IMR-90 (cell line): Measurements from ENCODE around the gene MAP3K7CL. TPM values are rescaled to one million over a fixed set of nuclear protein-coding genes. Genes with fewer than 3 reads are reported as not detected.

Experiments used
- ATAC-seq: fragments of 200-7000 bp; cut with Tn5 transposase; 2 replicates; pipeline ENCODE4 v1.9.1; 2020; ENCODE audit warnings: low read depth, mild to moderate bottlenecking, moderate library complexity
- BruUV-seq: library from RNA; stranded (reverse); fragments of 400-500 nt; replicated peaks from 2 replicates; lab custom pipeline; 2021; lab: Mats Ljungman, UMichigan
- CTCF ChIA-PET: fragments of 300-600 bp; formaldehyde crosslinking; extraction: SDS; loops from one replicate; lab custom pipeline; 2021; ENCODE audit warnings: antibody characterized with exemption; lab: Yijun Ruan, JAX
- POLR2A ChIA-PET: fragments of 300-600 bp; sonication (Branson Sonifier 250); formaldehyde crosslinking; loops from one replicate; lab custom pipeline; 2022; ENCODE audit warnings: antibody characterized with exemption; ENCODE audit not compliant: unreplicated experiment; lab: Charles Lee
- DNase-seq: peaks from one replicate; pipeline ENCODE4 v3.0.0; 2013
- H2AFZ ChIP-seq: replicated peaks from 2 replicates; pipeline ENCODE3; 2013; ENCODE audit warnings: low read length, mild to moderate bottlenecking; ENCODE audit not compliant: poor library complexity
- H2AK5ac ChIP-seq: 2 replicates; pipeline ENCODE4 v1.6.1; 2013; ENCODE audit warnings: low read depth, low read length, inconsistent platforms
- H2AK9ac ChIP-seq: replicated peaks from 2 replicates; pipeline ENCODE3; 2013; ENCODE audit warnings: mild to moderate bottlenecking, low read depth, low read length, moderate library complexity; ENCODE audit not compliant: poor library complexity
- H2BK120ac ChIP-seq: 2 replicates; pipeline ENCODE4 v1.6.1; 2013; ENCODE audit warnings: low read depth, low read length, inconsistent platforms
- H2BK15ac ChIP-seq: 3 replicates; pipeline ENCODE4 v1.6.1; 2013; ENCODE audit warnings: low read depth, low read length, inconsistent platforms
- H2BK20ac ChIP-seq: 2 replicates; pipeline ENCODE4 v1.6.1; 2013; ENCODE audit warnings: low read depth, mild to moderate bottlenecking, inconsistent platforms, low read length, moderate library complexity
- H2BK5ac ChIP-seq: 2 replicates; pipeline ENCODE4 v1.6.1; 2013; ENCODE audit warnings: mild to moderate bottlenecking, low read depth, low read length, inconsistent platforms; ENCODE audit not compliant: poor library complexity, severe bottlenecking
- H3K14ac ChIP-seq: replicated peaks from 2 replicates; pipeline ENCODE4 v1.6.1; 2013; ENCODE audit warnings: low read depth, low read length, inconsistent platforms
- H3K18ac ChIP-seq: 2 replicates; pipeline ENCODE4 v1.6.1; 2013; ENCODE audit warnings: low read depth, low read length, control low read depth
- H3K23ac ChIP-seq: 2 replicates; pipeline ENCODE4 v1.6.1; 2013; ENCODE audit warnings: low read depth, low read length, inconsistent platforms
- H3K27ac ChIP-seq: 2 replicates; pipeline ENCODE4 v1.5.1; 2013; ENCODE audit warnings: mild to moderate bottlenecking, control low read depth, low read length; ENCODE audit not compliant: insufficient read depth
- H3K27me3 ChIP-seq: 2 replicates; pipeline ENCODE4 v1.6.1; 2013; ENCODE audit warnings: low read length; ENCODE audit not compliant: control insufficient read depth, insufficient read depth
- H3K36me3 ChIP-seq: 2 replicates; pipeline ENCODE4 v1.6.1; 2013; ENCODE audit warnings: low read length, mixed read lengths; ENCODE audit not compliant: control insufficient read depth, insufficient read depth
- H3K4ac ChIP-seq: 2 replicates; pipeline ENCODE4 v1.6.1; 2013; ENCODE audit warnings: low read depth, low read length, inconsistent platforms
- H3K4me1 ChIP-seq: 2 replicates; pipeline ENCODE4 v1.6.1; 2013; ENCODE audit warnings: low read length, mixed read lengths; ENCODE audit not compliant: control insufficient read depth, insufficient read depth
- H3K4me2 ChIP-seq: 2 replicates; pipeline ENCODE4 v1.6.1; 2013; ENCODE audit warnings: low read depth, mild to moderate bottlenecking, control low read depth, low read length, moderate library complexity
- H3K4me3 ChIP-seq: 2 replicates; pipeline ENCODE4 v1.5.1; 2013; ENCODE audit warnings: low read depth, mild to moderate bottlenecking, control low read depth, low read length, moderate library complexity; ENCODE audit not compliant: insufficient read depth
- H3K56ac ChIP-seq: 2 replicates; pipeline ENCODE4 v1.6.1; 2013; ENCODE audit warnings: low read length, inconsistent platforms; ENCODE audit not compliant: insufficient read depth; ENCODE audit errors: extremely low read depth
- H3K79me1 ChIP-seq, 2 experiments: 2 replicates each; pipeline ENCODE4 v1.6.1; 2013; ENCODE audit warnings: low read length in 2 of 2, inconsistent platforms in 1 of 2, low read depth in 1 of 2
- H3K9ac ChIP-seq: 2 replicates; pipeline ENCODE4 v1.6.1; 2013; ENCODE audit warnings: low read depth, low read length, control low read depth
- H3K9me1 ChIP-seq: 2 replicates; pipeline ENCODE4 v1.6.1; 2013; ENCODE audit warnings: low read length, inconsistent platforms; ENCODE audit not compliant: insufficient read depth
- H3K9me3 ChIP-seq: 2 replicates; pipeline ENCODE4 v1.6.1; 2013; ENCODE audit warnings: low read length; ENCODE audit not compliant: control insufficient read depth, insufficient read depth
- H4K20me1 ChIP-seq: 2 replicates; pipeline ENCODE4 v1.6.1; 2013; ENCODE audit warnings: low read length, inconsistent platforms; ENCODE audit not compliant: insufficient read depth
- H4K5ac ChIP-seq: 2 replicates; pipeline ENCODE4 v1.6.1; 2013; ENCODE audit warnings: mild to moderate bottlenecking, low read depth, low read length, control low read depth
- H4K8ac ChIP-seq, 2 experiments: 2 replicates each; pipeline ENCODE4 v1.6.1; 2013; ENCODE audit warnings: low read depth in 2 of 2, low read length in 2 of 2, control low read depth in 1 of 2, inconsistent platforms in 1 of 2
- H4K91ac ChIP-seq: 2 replicates; pipeline ENCODE4 v1.6.1; 2013; ENCODE audit warnings: low read depth, low read length, inconsistent platforms; ENCODE audit not compliant: insufficient read depth
- CEBPB ChIP-seq: IDR thresholded peaks from 2 replicates; pipeline ENCODE4 v1.6.1; 2012; ENCODE audit warnings: low read depth, low read length, improper control_type of control experiment
- FOS ChIP-seq: fragments of 150-350 bp; IDR thresholded peaks from 2 replicates; pipeline ENCODE4 v1.6.1; 2016; ENCODE audit warnings: low read depth, low read length
- NFE2L2 ChIP-seq: fragments of 150-350 bp; IDR thresholded peaks from 2 replicates; pipeline ENCODE4 v1.6.1; 2016; ENCODE audit warnings: low read depth, mild to moderate bottlenecking, low read length
- POLR2A ChIP-seq: IDR thresholded peaks from 2 replicates; pipeline ENCODE4 v1.6.1; 2012; ENCODE audit warnings: mild to moderate bottlenecking, low read depth, low read length
- WGBS, 2 experiments: methylation state at CpG; one replicate each; pipeline versions ENCODE4 v1.1.5 to v1.1.7; 2013; ENCODE audit warnings: missing lambda C conversion rate in 2 of 2; ENCODE audit not compliant: insufficient read length in 1 of 2; ENCODE audit errors: extremely low coverage in 2 of 2; 5-methylcytosine and 5-hydroxymethylcytosine counted together
- dilution Hi-C: fragments of 300-500 bp; cut with HindIII; formaldehyde crosslinking; loops from one replicate; pipeline ENCODE4 v1.14.3; 2018; ENCODE audit warnings: low sequenced_read_pairs; ENCODE audit not compliant: unreplicated experiment
- in situ Hi-C: fragments of 300-500 bp; cut with MboI; formaldehyde crosslinking; loops from 3 replicates; pipeline ENCODE4 v1.14.3; 2019; ENCODE audit warnings: low sequenced_read_pairs, inconsistent platforms, mixed read lengths
- intact Hi-C: fragments of 100-400 bp; cut with micrococcal nuclease; formaldehyde crosslinking; loops from 2 replicates; pipeline ENCODE4 v1.10.0; 2022
- polyA plus RNA-seq, 3 experiments: library from polyadenylated mRNA; depleted of rRNA; stranded (reverse); fragments of >200 nt; gene quantifications; 2 replicates each; pipeline ENCODE4 v1.2.3, GENCODE V29; 2012; ENCODE audit warnings: low replicate concordance in 1 of 3
- total RNA-seq: library from RNA; depleted of rRNA; stranded (reverse); fragments of >200 nt; gene quantifications from 2 replicates; pipeline ENCODE4 v1.2.3, GENCODE V29; 2012
- TF ChIP-seq, protein P1 (sequence below): conservative IDR thresholded peaks from 2 replicates; pipeline ENCODE4 v1.5.1; 2012; ENCODE audit warnings: mild to moderate bottlenecking, low read depth, low read length, improper control_type of control experiment

MAP3K7CL gene
- total and polyA plus RNA-seq, 2 of the 4 experiments (the other 2 are of a cell fraction): 21.0 to 22.3 TPM

DNA sequence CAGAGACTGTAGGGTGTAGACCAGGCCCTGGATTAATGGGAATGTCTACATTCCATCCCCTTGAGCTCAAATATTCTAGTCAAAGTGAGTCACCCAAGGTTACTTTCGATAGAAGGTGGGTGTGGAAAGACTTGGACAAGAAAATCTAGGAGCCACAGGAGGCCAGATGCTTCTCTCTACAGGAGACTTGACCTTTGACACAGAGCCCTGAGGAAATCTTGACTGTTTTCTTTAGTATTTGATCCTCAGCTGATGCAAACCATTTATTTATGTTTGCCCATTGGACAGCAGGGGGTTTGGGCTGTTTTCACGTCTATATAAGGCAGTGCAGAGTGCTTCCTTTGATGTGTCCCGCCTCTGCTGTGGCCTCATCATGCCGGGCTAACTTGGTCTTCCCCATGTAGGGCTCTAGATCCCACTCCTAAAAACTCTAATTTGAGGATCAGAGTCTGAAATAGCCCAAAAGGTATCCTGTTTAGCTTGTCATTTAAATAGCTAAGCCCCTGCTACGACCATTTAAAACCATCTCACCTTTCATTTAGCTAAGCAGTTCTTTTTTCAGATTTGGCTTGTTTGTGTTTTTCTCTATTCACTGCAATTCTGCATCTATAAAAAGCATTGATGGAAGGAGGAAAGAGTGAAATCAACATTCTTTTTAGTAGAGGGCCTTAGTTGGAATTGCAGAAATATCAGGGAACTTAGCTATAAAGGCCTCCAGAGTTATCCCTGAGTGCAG is 15.5 kb upstream of the MAP3K7CL start:
- H4K8ac ChIP-seq: peak overlapping the region; percentile 34 to 64
- no CpG with 5 or more reads among the region's 5 CpGs for WGBS, 2 experiments
- DNase-seq: peak; percentile 92
- peak overlapping the region; percentile 8; the same call in 1 of the 2 replicates for H3K23ac ChIP-seq
- dilution Hi-C loops: no loop called here
- peak overlapping the region; percentile 84 for H3K14ac ChIP-seq
- H3K4me1 ChIP-seq: peaks cover 4% of the 10 kb centered on the region; the same call in 1 of the 2 replicates
- H3K27me3 ChIP-seq: no peaks in the 10 kb centered on the region
- peak overlapping the region; percentile 66; the same call in 1 of the 2 replicates for H3K18ac ChIP-seq
- H4K5ac ChIP-seq: peak overlapping the region; percentile 38; the same call in 1 of the 2 replicates
- H3K27ac ChIP-seq: peak overlapping the region; percentile 65
- TF ChIP-seq POLR2A (no peak), NFE2L2 (no peak), FOS (peak; percentile 47; the same call in 1 of the 2 replicates), CEBPB (peak; percentile 40; the same call in 1 of the 2 replicates)
- TF ChIP-seq, protein P1, sequence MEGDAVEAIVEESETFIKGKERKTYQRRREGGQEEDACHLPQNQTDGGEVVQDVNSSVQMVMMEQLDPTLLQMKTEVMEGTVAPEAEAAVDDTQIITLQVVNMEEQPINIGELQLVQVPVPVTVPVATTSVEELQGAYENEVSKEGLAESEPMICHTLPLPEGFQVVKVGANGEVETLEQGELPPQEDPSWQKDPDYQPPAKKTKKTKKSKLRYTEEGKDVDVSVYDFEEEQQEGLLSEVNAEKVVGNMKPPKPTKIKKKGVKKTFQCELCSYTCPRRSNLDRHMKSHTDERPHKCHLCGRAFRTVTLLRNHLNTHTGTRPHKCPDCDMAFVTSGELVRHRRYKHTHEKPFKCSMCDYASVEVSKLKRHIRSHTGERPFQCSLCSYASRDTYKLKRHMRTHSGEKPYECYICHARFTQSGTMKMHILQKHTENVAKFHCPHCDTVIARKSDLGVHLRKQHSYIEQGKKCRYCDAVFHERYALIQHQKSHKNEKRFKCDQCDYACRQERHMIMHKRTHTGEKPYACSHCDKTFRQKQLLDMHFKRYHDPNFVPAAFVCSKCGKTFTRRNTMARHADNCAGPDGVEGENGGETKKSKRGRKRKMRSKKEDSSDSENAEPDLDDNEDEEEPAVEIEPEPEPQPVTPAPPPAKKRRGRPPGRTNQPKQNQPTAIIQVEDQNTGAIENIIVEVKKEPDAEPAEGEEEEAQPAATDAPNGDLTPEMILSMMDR: no peak
- CTCF ChIA-PET: interaction anchor here (1.1 to 2.0 kb wide), 3 partner anchors 9 to 49 kb away, joined by 3 to 7 read pairs (median 5); no protein-coding TSS in a partner anchor
- H2BK15ac ChIP-seq: peak overlapping the region; percentile 88
- H2AFZ ChIP-seq: peak overlapping the region; percentile 54
- POLR2A ChIA-PET: interaction anchor here (1.5 kb wide), 1 partner anchor 9 kb away, joined by 6 read pairs; no protein-coding TSS in a partner anchor
- peaks cover 3% of the 10 kb centered on the region; the same call in 1 of the 2 replicates for H3K9me1 ChIP-seq
- no TSS peak for BruUV-seq
- intact Hi-C loops: no loop called here
- H2AK5ac ChIP-seq: peak overlapping the region; percentile 84; the same call in 1 of the 2 replicates
- peak; percentile 91 for ATAC-seq
- H3K56ac ChIP-seq: peak overlapping the region; percentile 60
- H3K36me3 ChIP-seq: no peaks in the 10 kb centered on the region
- no peak overlapping the region for H3K4me2 ChIP-seq
- no peaks in the 10 kb centered on the region for H4K20me1 ChIP-seq
- H3K9ac ChIP-seq: no peak overlapping the region
- H4K91ac ChIP-seq: peak overlapping the region; percentile 85
- peak overlapping the region; percentile 82 for H2BK120ac ChIP-seq
- no peaks in the 10 kb centered on the region for H3K9me3 ChIP-seq
- in situ Hi-C loops: no loop called here
- no peak overlapping the region for H3K4me3 ChIP-seq
- 0 out of 4 replicates have a peak, but pooled peaks cover 0 to 4% of the 10 kb centered on the region in 2 experiments for H3K79me1 ChIP-seq
- peak overlapping the region; percentile 74 for H2BK20ac ChIP-seq
- H3K4ac ChIP-seq: peak overlapping the region; percentile 82
- H2BK5ac ChIP-seq: peak overlapping the region; percentile 83
- peak overlapping the region; percentile 80 for H2AK9ac ChIP-seq
